Neural progenitor cell (in vitro differentiated cells): ENCODE measurements around the gene IL15. TPM values are rescaled to one million over a fixed set of nuclear protein-coding genes. Genes with fewer than 3 reads are reported as not detected.

Experiments
- DNase-seq: peaks from one replicate; pipeline ENCODE4 v3.0.0-alpha.2; 2016; ENCODE audit warnings: low spot score
- H2AFZ ChIP-seq: fragments of 200-600 bp; sonication (generic); replicated peaks from 2 replicates; pipeline ENCODE4 v1.6.1; 2016; ENCODE audit warnings: antibody characterized with exemption
- H3F3A ChIP-seq: fragments of 200-600 bp; sonication (generic); 2 replicates; pipeline ENCODE4 v1.6.1; 2016; ENCODE audit warnings: antibody characterized with exemption, low read depth
- H3K27ac ChIP-seq: fragments of 200-600 bp; sonication (generic); 2 replicates; pipeline ENCODE4 v1.5.1; 2016; ENCODE audit warnings: mild to moderate bottlenecking
- H3K27me3 ChIP-seq: fragments of 200-600 bp; sonication (generic); 2 replicates; pipeline ENCODE4 v1.6.1; 2016; ENCODE audit warnings: mild to moderate bottlenecking, moderate library complexity
- H3K36me3 ChIP-seq: fragments of 200-600 bp; sonication (generic); 2 replicates; pipeline ENCODE4 v1.5.1; 2016
- H3K4me1 ChIP-seq: fragments of 200-600 bp; sonication (generic); 2 replicates; pipeline ENCODE4 v1.6.1; 2016; ENCODE audit warnings: mixed run types
- H3K4me2 ChIP-seq: fragments of 200-600 bp; sonication (generic); 2 replicates; pipeline ENCODE4 v1.6.1; 2016
- H3K4me3 ChIP-seq: fragments of 200-600 bp; sonication (generic); 2 replicates; pipeline ENCODE4 v1.5.1; 2016
- H3K79me2 ChIP-seq: fragments of 200-600 bp; sonication (generic); 2 replicates; pipeline ENCODE4 v1.6.1; 2016; ENCODE audit warnings: low read depth
- H3K9ac ChIP-seq: fragments of 200-600 bp; sonication (generic); 2 replicates; pipeline ENCODE4 v1.6.1; 2016
- H3K9me3 ChIP-seq: fragments of 200-600 bp; sonication (generic); 2 replicates; pipeline ENCODE4 v1.5.1; 2016; ENCODE audit warnings: low read depth
- H4K20me1 ChIP-seq: fragments of 200-600 bp; sonication (generic); 2 replicates; pipeline ENCODE4 v1.6.1; 2016; ENCODE audit warnings: low read depth
- H3K27ac Mint-ChIP-seq: 3 replicates; pipeline ENCODE4 v1.8.0; 2021; ENCODE audit warnings: mixed read lengths
- H3K27me3 Mint-ChIP-seq: 2 replicates; pipeline ENCODE4 v1.8.0; 2022; ENCODE audit warnings: low read depth, mild to moderate bottlenecking, inconsistent platforms, moderate library complexity, mixed read lengths; ENCODE audit not compliant: insufficient read depth
- H3K36me3 Mint-ChIP-seq: 3 replicates; pipeline ENCODE4 v1.8.0; 2021; ENCODE audit warnings: mixed read lengths
- H3K4me1 Mint-ChIP-seq: 3 replicates; pipeline ENCODE4 v1.8.0; 2021; ENCODE audit warnings: mixed read lengths
- H3K4me3 Mint-ChIP-seq: 3 replicates; pipeline ENCODE4 v1.8.0; 2021; ENCODE audit warnings: mild to moderate bottlenecking, moderate library complexity, mixed read lengths
- H3K9me3 Mint-ChIP-seq: 3 replicates; pipeline ENCODE4 v1.8.0; 2020; ENCODE audit warnings: mixed read lengths
- EZH2 ChIP-seq: fragments of 200-600 bp; sonication (generic); IDR thresholded peaks from 2 replicates; pipeline ENCODE4 v1.6.1; 2017; ENCODE audit warnings: antibody characterized with exemption, mild to moderate bottlenecking, moderate library complexity
- EZH2phosphoT487 ChIP-seq: fragments of 200-600 bp; sonication (generic); IDR thresholded peaks from 2 replicates; pipeline ENCODE4 v1.6.1; 2017; ENCODE audit warnings: antibody characterized with exemption
- total RNA-seq: library from RNA; depleted of rRNA; stranded (reverse); fragments of >200 nt; gene quantifications from 2 replicates; pipeline ENCODE4 v1.2.3, GENCODE V29; 2015; ENCODE audit warnings: low replicate concordance
- TF ChIP-seq, protein P1 (sequence below): fragments of 200-600 bp; sonication (generic); IDR thresholded peaks from 2 replicates; pipeline ENCODE4 v1.5.1; 2017; ENCODE audit warnings: antibody characterized with exemption, mild to moderate bottlenecking

Gene IL15
- total RNA-seq, 1 donor from 2014 or later: not detected

GRCh38 chr4:141647966-141648365, 11.6 kb downstream of the IL15 start:
- no peaks in the 10 kb centered on the region for H3F3A ChIP-seq
- no peaks in the 10 kb centered on the region for H3K27me3 Mint-ChIP-seq
- no peaks in the 10 kb centered on the region for H3K9me3 ChIP-seq
- no peak overlapping the region for H2AFZ ChIP-seq
- DNase-seq: no peak
- no peak overlapping the region for H3K27ac Mint-ChIP-seq
- H3K4me1 Mint-ChIP-seq: no peaks in the 10 kb centered on the region
- H3K27me3 ChIP-seq: no peaks in the 10 kb centered on the region
- no peaks in the 10 kb centered on the region for H3K36me3 Mint-ChIP-seq
- H3K9ac ChIP-seq: no peak overlapping the region
- no peak overlapping the region for H3K4me3 ChIP-seq
- no peak overlapping the region for H3K4me2 ChIP-seq
- no peak overlapping the region for H3K4me3 Mint-ChIP-seq
- TF ChIP-seq EZH2 (no peak), EZH2phosphoT487 (no peak)
- TF ChIP-seq, protein P1, sequence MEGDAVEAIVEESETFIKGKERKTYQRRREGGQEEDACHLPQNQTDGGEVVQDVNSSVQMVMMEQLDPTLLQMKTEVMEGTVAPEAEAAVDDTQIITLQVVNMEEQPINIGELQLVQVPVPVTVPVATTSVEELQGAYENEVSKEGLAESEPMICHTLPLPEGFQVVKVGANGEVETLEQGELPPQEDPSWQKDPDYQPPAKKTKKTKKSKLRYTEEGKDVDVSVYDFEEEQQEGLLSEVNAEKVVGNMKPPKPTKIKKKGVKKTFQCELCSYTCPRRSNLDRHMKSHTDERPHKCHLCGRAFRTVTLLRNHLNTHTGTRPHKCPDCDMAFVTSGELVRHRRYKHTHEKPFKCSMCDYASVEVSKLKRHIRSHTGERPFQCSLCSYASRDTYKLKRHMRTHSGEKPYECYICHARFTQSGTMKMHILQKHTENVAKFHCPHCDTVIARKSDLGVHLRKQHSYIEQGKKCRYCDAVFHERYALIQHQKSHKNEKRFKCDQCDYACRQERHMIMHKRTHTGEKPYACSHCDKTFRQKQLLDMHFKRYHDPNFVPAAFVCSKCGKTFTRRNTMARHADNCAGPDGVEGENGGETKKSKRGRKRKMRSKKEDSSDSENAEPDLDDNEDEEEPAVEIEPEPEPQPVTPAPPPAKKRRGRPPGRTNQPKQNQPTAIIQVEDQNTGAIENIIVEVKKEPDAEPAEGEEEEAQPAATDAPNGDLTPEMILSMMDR: no peak
- no peaks in the 10 kb centered on the region for H3K4me1 ChIP-seq
- no peaks in the 10 kb centered on the region for H3K9me3 Mint-ChIP-seq
- no peak overlapping the region for H3K27ac ChIP-seq
- H3K36me3 ChIP-seq: no peaks in the 10 kb centered on the region
- no peaks in the 10 kb centered on the region for H4K20me1 ChIP-seq
- H3K79me2 ChIP-seq: no peaks in the 10 kb centered on the region

DNA sequence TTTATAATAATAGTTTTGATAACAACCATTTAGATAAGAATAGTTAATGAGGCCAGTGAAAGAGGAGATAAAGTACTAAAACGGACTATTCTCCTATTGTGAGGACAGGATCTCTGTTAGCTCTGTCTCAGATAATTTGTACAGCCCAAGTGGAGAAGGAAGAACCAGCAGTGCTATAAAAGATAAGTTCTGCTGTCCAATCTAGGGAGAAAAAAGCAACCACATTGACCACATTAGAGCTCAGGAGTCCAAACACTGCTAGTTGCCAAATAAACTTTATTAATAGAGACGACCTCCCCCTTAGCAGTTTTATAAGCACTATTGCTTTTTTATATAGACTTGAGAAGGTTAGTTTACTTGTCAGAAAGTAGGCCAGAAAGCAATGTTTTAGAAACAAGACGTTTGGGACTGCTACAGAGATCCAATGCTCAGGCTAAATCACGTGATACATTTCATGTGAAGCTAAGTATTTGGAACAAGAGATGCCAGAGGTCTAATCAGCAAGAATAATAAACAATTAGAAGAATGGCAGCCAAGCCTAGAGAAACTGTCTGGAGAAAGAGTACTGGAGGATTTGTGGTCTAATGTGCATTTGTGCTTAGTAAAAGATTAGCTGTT, 15.9 kb downstream of the IL15 start:
- H4K20me1 ChIP-seq: no peaks in the 10 kb centered on the region
- H3K79me2 ChIP-seq: no peaks in the 10 kb centered on the region
- Mint-ChIP-seq H3K9me3 (no peaks in the 10 kb centered on the region), H3K27me3 (no peaks in the 10 kb centered on the region), H3K4me3 (no peak overlapping the region), H3K36me3 (no peaks in the 10 kb centered on the region), H3K27ac (no peak overlapping the region), H3K4me1 (no peaks in the 10 kb centered on the region)
- no peaks in the 10 kb centered on the region for H3K27me3 ChIP-seq
- H2AFZ ChIP-seq: no peak overlapping the region
- no peak overlapping the region for H3K27ac ChIP-seq
- TF ChIP-seq EZH2: no peak
- no peak for TF ChIP-seq EZH2phosphoT487
- TF ChIP-seq, protein P1: no peak
- no peaks in the 10 kb centered on the region for H3K4me1 ChIP-seq
- H3K4me3 ChIP-seq: no peak overlapping the region
- H3K36me3 ChIP-seq: no peaks in the 10 kb centered on the region
- no peak overlapping the region for H3K9ac ChIP-seq
- no peak for DNase-seq
- H3F3A ChIP-seq: no peaks in the 10 kb centered on the region
- H3K9me3 ChIP-seq: no peaks in the 10 kb centered on the region
- H3K4me2 ChIP-seq: no peak overlapping the region

GRCh38 chr4:141654098-141654497, 17.7 kb downstream of the IL15 start:
- Histone ChIP-seq H3K79me2 (no peaks in the 10 kb centered on the region), H3K36me3 (no peaks in the 10 kb centered on the region), H3K27ac (no peak overlapping the region), H2AFZ (peak overlapping the region; percentile 92), H3K4me1 (no peaks in the 10 kb centered on the region), H3K27me3 (no peaks in the 10 kb centered on the region), H3F3A (no peaks in the 10 kb centered on the region), H3K9ac (no peak overlapping the region), H3K4me2 (no peak overlapping the region), H3K4me3 (no peak overlapping the region), H4K20me1 (no peaks in the 10 kb centered on the region), H3K9me3 (no peaks in the 10 kb centered on the region)
- TF ChIP-seq, protein P1: peak; percentile 68
- TF ChIP-seq EZH2phosphoT487: no peak
- H3K4me1 Mint-ChIP-seq: no peaks in the 10 kb centered on the region
- H3K4me3 Mint-ChIP-seq: no peak overlapping the region
- peak; percentile 77 for DNase-seq
- H3K27me3 Mint-ChIP-seq: no peaks in the 10 kb centered on the region
- no peaks in the 10 kb centered on the region for H3K36me3 Mint-ChIP-seq
- H3K27ac Mint-ChIP-seq: peak overlapping the region; percentile 11
- no peaks in the 10 kb centered on the region for H3K9me3 Mint-ChIP-seq
